RWPE1 (cell line): Measurements from ENCODE around the gene SAMD8.

Experiments
- CTCF ChIA-PET: fragments of 350-600 bp; sonication (Branson Sonifier 250); formaldehyde crosslinking; extraction: SDS; loops from one replicate; lab custom pipeline; 2021; lab: Yijun Ruan, JAX
- POLR2A ChIA-PET: fragments of 400-600 bp; formaldehyde crosslinking; extraction: SDS; loops from one replicate; lab custom pipeline; 2020; ENCODE audit warnings: antibody characterized with exemption; ENCODE audit not compliant: low non-redundant PET; lab: Yijun Ruan, JAX
- DNase-seq: peaks from one replicate; pipeline ENCODE4 v3.0.0; 2012; ENCODE audit warnings: low spot score
- H3K27ac ChIP-seq: fragments of 450-650 bp; 2 replicates; pipeline ENCODE4 v1.5.1; 2017
- TF ChIP-seq, protein P1 (sequence below): fragments of 450-650 bp; conservative IDR thresholded peaks from 2 replicates; pipeline ENCODE4 v1.5.1; 2017; ENCODE audit warnings: low read depth, mild to moderate bottlenecking

The SAMD8 gene

DNA sequence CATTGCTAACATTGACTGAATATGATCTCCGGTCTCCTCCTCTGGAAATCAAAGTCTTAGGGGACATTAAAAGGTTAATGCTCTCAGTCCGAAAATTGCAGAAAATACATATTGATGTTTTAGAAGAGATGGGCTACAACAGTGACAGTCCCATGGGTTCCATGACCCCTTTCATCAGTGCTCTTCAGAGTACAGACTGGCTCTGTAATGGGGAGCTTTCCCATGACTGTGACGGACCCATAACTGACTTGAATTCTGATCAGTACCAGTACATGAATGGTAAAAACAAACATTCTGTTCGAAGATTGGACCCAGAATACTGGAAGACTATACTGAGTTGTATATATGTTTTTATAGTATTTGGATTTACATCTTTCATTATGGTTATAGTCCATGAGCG, 39.2 kb downstream of the SAMD8 start:
- ChIA-PET POLR2A (no interaction called here), CTCF (interaction anchor here (0.7 kb wide), 2 partner anchors 36 to 957 kb away, joined by 3 read pairs; no protein-coding TSS in a partner anchor)
- TF ChIP-seq, protein P1, sequence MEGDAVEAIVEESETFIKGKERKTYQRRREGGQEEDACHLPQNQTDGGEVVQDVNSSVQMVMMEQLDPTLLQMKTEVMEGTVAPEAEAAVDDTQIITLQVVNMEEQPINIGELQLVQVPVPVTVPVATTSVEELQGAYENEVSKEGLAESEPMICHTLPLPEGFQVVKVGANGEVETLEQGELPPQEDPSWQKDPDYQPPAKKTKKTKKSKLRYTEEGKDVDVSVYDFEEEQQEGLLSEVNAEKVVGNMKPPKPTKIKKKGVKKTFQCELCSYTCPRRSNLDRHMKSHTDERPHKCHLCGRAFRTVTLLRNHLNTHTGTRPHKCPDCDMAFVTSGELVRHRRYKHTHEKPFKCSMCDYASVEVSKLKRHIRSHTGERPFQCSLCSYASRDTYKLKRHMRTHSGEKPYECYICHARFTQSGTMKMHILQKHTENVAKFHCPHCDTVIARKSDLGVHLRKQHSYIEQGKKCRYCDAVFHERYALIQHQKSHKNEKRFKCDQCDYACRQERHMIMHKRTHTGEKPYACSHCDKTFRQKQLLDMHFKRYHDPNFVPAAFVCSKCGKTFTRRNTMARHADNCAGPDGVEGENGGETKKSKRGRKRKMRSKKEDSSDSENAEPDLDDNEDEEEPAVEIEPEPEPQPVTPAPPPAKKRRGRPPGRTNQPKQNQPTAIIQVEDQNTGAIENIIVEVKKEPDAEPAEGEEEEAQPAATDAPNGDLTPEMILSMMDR = no peak
- H3K27ac ChIP-seq = no peak overlapping the region
- DNase-seq = no peak

DNA sequence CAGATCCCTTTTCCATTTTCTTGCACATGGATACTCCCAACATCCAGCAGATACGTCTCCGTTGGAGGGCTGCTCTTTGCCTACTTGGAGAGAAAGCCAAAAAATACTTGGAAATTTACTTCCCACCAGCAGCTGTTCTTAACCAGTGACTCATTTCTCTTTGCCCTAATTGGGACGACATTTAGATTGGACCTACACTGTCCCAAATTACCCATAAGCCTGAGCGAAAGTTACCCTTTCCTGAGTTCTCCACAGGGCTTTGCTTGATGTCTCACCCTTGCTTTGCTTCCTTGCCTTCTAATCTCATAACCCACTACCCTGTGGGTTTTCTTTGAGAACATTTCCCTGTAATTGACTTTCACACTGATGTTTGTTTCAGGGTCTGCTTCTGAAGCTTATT, 48.1 kb downstream of the SAMD8 start:
- TF ChIP-seq, protein P1 = no peak
- DNase-seq = no peak
- no peak overlapping the region for H3K27ac ChIP-seq
- CTCF ChIA-PET = interaction anchor here (1.4 kb wide), 1 partner anchor 38 kb away, joined by 3 read pairs; no protein-coding TSS in a partner anchor
- POLR2A ChIA-PET = no interaction called here

DNA sequence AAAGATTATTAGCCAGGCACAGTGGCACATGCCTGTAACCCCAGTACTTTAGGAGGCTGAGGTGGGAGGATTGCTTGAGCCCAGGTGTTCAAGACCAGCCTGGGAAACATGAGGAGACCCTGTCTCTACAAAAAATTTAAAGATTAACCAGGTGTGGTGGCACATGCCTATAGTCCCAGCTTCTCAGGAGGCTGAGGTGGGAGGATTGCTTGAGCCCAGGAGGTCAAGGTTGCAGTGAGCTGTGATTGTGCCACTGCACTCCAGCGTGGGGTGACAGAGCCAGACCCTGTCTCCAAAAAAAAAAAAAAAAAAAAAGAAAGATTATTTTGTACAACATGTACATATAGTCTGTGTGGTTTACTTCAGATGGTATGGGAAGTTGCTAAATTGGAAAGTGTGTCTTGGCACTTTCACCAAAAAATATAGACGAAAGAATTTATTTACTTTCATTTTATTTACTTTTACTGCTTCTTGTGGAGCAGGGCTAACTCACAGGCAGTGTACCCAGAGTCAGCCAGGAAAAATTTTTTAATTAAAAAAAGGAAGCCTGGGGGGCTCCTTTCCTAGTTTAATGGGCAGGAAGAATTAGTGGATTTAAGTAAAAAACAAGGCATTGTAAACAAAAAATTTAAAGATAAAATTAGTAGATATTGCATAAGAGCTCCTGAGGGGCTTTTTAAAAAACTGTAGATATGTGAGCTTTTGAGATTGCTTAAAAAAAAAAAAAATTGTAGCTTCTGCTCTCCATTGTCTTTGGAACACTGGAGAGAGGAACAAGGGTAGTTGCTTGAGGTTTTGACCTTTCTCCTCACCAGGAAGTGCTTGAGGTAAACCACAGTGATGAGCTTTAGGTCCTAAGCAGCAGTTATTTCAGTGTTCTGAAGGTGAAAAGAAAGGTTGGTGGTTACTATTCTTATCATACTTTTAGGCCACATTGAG, 54.5 kb downstream of the SAMD8 start:
- CTCF ChIA-PET = interaction anchor here (0.8 to 1.0 kb wide), 2 partner anchors 22 to 64 kb away, joined by 3 read pairs; no protein-coding TSS in a partner anchor
- TF ChIP-seq, protein P1 = no peak
- DNase-seq = no peak
- H3K27ac ChIP-seq = no peak overlapping the region; the same call in 1 of the 2 replicates
- POLR2A ChIA-PET = interaction anchor here (0.6 kb wide), 1 partner anchor 51 kb away, joined by 3 read pairs; no protein-coding TSS in a partner anchor

DNA sequence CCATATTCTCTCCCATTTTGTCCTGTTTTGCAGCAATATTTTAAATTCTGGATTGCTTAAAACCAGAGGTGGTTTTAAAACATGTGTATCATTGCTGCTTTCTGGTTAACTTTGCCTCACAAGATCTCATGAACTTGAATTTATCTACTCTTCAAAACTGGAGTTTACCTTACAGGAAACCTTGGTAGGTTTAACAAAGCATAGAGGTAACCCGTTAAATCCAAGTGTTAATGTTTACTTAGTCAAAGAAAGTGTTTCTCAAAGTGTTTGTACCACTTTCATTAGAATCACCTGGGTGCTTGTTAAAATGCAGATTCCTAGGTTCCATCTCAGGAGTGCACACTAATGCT, 55.1 kb downstream of the SAMD8 start:
- ChIA-PET POLR2A (no interaction called here), CTCF (interaction anchor here (0.8 to 1.0 kb wide), 2 partner anchors 22 to 64 kb away, joined by 3 read pairs; no protein-coding TSS in a partner anchor)
- no peak overlapping the region for H3K27ac ChIP-seq
- no peak for DNase-seq
- TF ChIP-seq, protein P1 = no peak

DNA sequence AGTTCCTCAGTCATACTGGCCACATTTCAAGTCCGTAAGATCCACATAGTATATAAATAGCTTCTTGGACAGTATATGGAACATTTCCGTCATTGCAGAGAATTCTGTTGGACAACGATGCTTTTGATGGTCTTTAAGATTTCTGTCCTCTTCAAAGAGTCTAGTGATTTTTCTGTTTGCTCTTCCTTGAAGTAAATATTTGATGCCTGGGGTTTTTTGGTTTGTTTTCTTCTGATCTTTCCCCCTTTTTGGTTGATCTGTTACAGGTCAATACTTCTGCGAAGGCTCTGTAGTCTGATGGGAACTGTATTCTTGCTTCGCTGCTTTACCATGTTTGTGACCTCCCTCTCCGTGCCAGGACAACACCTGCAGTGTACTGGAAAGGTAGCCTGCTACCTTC, 56.8 kb downstream of the SAMD8 start:
- ChIA-PET POLR2A (no interaction called here), CTCF (interaction anchor here (0.8 kb wide), 1 partner anchor 976 kb away, joined by 3 read pairs; no protein-coding TSS in a partner anchor)
- TF ChIP-seq, protein P1 = no peak

DNA sequence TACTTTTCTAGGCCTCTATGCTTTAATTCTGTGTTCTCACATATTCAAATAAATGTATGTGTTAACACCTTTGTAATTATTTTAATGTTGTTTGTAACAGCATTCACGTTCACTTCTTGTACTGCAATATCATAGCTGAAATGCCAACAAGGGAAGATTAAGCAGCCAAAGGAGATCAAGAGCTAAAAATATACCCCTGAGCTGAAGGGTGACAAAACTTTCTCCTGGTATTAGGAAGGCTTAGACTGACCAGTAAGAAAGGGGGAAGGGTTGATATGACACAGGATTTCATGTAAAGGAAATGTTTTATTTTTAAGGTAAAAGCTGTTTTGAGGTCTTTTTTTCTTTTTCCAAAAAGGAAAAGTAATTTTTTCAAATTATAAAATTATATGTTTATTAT, 58.8 kb downstream of the SAMD8 start:
- H3K27ac ChIP-seq = no peak overlapping the region
- POLR2A ChIA-PET = no interaction called here
- CTCF ChIA-PET = no interaction called here
- TF ChIP-seq, protein P1 = no peak
- DNase-seq = no peak

More for the DNA sequence above, 56.8 kb downstream of the SAMD8 start:
- no peak for DNase-seq
- no peak overlapping the region for H3K27ac ChIP-seq
